HG02610 (cell line): ENCODE measurements around the gene SLC18B1.
"Not testable (repeated sequence)": the region's sequence is repeated elsewhere in the genome, so short reads cannot be mapped to it uniquely, and the experiment has no call there.

Experiments
- ATAC-seq: cut with Tn5 transposase; IDR thresholded peaks from one replicate; pipeline ENCODE4 v1.9.1; 2021; ENCODE audit warnings: mild to moderate bottlenecking, moderate library complexity; ENCODE audit not compliant: unreplicated experiment

SLC18B1 gene

GRCh38 chr6:132800656-132801055 is 2.2 kb upstream of the SLC18B1 start:
- ATAC-seq: no peak

DNA sequence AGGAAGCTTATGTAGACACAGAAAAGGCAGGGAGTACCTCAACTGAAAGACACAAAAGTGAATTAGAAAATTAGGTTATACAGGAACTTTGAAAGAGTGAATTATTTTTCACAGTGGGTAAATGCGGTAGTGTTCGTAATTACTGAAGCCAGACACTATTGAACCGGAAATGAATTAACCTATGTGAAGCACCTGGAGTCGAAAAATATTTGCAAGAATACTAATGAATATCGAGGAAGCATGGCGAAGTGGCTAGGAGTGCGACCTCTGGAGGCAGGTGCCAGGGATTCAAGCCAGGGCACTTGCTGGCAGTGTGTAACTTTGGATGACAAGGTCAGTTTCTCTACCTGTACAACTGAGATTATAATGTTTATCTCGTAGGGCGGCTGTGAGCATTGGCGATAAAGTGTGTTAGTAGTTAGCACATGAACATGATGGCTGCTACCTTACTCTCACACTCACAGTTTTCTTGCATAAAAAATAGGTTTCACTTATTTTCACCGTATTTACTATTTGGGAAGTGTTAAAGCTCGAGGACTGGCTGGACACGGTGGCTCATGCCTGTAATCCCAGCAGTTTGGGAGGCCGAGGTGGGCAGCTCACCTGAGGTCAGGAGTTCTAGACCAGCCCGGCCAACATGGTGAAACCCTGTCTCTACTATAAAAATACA is 567 bp upstream of the SLC18B1 start:
- ATAC-seq: peak; percentile 91

GRCh38 chr6:132795461-132795860 is 3.0 kb downstream of the SLC18B1 start:
- no peak for ATAC-seq

DNA sequence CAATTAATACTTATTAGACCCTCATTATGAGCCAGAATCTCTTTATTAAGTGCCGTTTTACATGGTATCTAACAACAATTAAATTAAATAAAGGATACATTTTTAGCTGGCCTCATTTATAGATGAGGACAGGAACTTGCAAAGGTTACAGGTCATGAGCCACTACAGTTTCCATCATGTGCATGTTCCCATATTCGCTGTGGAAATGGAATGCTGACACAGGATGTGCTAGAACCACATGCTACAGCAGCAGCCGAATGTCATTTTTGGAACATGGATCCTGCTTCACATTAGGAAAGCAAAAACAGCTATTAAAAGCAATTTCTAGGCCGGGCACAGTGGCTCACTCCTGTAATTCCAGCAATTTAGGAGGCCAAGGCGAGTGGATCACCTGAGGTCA is 5.9 kb downstream of the SLC18B1 start:
- no peak for ATAC-seq

GRCh38 chr6:132790450-132790849 is 8.0 kb downstream of the SLC18B1 start:
- ATAC-seq: no peak

DNA sequence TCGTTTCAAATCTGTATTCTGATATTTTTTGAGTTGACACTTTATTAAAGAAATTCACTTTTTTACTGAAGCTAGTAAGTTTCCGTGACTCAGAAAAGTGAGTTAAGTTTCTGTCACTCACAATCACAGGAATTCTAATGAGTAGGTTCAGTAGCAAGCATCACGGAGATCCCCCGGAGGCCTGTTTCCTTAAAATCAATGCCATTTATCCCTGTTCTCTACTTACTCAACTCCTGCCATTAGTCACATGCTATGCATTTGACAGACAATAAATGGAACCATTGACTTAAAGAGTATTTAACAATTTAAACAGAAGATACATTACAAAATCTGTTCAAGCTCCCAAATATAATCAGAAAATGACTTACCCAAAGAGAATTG is 9.1 kb downstream of the SLC18B1 start:
- no peak for ATAC-seq

DNA sequence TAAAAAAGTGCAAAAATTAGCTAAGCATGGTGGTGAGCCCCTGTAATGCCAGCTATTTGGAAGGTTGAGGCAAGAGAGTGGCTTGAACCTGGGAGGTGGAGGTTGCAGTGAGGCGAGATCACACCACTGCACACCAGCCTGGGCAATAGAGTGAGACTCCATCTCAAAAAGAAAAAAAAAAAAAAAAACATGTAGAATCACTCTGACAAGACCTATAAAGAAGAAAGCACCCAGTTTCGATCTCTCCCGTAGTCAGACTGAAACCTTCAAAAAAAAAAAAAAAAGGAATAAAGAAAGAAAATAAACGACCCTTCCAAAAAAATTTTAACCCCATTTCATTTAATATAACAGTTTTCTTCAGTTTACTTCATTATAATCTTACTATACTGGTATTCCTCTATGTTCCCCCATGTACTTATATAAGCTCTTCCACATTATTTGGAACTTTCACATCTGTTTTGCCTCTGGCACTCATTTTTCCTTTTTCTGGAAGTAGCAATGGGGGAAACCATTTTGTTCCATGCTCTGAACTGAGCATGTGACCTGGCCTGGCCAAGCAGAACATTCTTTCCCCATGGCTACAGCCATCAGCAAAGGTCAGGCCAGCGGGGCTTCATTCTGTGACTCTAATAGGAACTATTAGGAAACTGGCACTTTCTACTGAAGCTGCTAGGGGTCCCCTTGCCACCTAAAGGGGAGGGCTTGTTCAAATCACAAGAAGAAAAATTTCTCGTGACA is 9.6 kb downstream of the SLC18B1 start:
- no peak for ATAC-seq

GRCh38 chr6:132785936-132786335 is 12.5 kb downstream of the SLC18B1 start:
- no peak for ATAC-seq

DNA sequence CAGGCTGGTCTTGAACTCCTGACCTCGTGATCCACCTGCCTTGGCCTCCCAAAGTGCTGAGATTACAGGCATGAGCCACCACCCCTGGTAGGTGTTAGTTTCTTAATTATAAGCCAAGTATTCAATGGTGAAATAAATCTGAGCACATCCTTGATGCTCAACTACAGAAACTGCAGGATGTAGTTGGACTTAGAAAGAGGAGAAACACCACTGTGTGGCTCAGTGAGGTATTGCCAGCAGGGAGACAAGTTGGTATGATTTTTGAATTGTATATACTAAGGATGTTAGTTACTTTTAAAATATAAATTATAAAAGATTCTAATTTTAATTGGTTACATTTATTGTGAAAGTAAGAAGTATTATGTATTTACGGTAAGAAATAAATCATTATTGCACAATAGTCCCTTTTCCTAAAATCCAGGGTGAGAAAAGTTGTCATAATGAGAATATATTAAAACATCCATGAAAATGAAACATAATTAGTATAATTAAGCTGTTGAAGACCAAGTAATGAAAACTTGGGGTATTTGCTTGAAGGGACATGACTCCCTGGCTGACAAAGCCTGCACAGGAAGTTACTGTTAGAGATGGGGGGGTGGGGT is 17.6 kb downstream of the SLC18B1 start:
- ATAC-seq: no peak

DNA sequence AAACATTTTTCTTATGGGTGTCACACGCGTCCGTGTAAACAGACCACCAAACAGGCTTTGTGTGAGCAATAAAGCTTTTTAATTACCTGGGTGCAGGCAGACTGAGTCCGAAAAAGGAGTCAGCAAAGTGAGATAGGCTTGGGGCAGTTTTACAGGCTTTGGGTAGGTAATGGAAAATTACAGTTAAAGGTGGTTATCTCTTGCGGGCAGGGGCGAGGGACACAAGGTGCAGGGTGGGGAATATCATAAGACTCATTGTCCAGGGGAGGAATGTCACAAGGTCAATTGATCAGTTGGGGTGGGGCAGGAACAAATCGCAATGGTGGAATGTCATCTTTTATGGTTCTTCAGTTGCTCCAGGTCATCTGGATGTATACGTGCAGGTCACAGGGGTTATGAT is 20.6 kb downstream of the SLC18B1 start:
- not testable (repeated sequence) for ATAC-seq

DNA sequence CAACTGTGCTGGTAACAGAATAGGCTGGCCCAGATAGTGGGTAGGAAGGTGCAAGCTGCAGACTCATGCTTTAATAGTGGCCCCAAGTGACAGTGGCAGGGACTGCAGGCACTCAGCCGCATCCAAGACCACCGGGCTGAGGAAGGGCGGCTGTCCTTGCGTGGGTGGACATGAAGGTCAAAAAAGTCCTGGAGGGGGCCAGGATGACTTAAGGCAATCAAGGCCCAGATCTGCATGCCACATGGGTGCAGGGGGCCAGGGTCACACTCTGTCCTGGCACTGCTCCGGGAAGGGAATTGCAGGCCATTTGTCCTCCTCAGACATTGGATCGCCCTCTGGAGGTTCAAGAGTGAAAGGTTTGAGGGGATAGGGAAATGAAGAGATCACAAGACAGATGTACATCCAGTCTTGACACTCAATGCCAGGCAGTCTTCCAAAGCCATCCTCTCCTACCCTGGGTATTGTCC is 30.4 kb downstream of the SLC18B1 start:
- peak; percentile 64 for ATAC-seq

DNA sequence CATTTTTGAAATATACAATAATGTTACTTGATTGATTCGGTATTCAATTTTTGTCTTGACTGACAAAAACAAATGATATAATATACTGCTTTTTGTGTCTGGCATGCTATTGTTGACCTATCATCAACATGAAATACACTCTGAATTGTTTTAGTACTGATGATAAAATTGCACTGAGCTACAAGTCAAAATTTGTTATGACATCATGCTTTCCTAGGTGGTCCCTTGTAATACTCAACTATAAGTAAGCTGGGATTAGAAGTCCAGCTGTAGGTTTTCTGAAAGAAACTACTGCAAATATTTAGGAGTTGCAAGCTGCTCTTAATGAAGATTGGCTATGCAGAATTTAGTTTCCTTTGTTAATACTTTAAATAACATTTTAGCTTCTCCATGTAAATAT is 32.9 kb downstream of the SLC18B1 start:
- ATAC-seq: no peak

DNA sequence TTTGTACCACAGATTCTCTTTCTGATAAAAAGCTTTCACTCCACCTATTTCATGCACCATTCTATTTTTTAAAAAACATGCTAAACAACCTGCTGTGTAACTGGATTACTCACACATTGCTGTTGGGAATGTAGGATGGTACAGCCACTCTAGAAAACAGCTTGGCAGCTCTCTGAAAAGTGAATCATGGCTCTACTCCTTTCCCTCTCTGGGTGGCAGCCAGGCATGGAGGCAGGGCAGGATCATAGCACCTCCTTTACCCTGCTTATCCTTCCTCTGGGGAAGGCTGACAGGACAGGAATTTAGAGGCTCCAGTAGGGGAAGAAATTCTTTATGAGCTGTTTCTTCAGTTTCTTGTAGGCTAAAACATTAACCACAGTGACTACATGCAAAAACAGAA is 34.1 kb downstream of the SLC18B1 start:
- no peak for ATAC-seq

DNA sequence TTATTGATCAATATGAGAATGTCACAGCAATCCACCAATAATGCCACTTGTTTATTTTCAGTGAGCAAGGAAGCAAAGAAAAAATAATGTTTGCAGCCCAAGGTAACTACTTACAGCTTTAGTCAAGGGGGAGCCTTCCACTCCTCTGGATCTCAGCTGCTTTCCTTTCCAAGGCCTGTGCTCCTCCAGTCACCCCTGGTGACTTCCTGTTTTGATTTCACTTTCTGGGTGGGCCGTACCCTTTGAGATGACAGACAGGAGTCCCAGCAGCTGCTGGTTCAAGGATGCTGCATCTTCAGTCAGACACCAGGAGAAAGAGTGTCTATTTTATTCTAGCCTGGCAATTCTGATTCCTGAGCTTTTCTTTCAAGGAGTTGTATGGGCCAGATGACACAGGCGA is 35.2 kb downstream of the SLC18B1 start:
- peak; percentile 97 for ATAC-seq

DNA sequence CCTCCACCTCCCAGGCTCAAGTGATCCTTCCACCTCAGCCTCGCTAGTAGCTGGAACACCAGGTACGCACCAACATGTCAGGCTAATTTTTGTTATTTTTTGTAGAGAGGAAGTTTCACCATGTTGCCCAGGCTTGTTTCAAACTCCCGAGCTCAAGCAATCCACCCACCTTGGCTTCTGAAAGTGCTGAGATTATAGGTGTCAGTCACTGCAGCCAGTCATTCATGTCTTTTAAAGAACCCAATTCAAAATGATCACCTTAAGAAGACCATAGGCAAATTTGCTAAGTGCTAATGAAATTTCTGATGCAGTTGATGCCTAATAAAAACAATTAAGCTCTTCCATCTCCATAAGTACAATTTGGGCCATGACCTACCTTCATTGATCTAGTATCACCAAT is 38.2 kb downstream of the SLC18B1 start:
- peak; percentile 30 for ATAC-seq

DNA sequence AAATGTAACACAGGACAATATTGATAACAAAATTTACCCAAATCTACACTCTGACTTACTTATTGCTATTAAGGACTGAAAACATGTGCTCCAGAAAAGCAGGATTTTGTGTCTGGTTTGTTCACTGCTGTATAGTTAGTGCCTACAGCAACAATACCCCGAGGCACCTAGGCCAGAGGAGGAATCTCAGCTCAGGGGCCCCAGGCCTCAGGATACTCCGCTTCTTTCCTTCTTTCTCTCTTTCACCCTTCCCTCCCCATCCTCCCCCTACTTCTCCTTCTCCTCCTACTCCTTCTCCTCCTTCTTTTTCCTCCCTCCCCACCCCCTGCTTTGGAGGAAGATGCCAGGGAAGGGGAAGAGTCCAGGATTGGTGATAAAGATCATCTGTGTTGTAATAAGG is 39.7 kb downstream of the SLC18B1 start:
- ATAC-seq: no peak

DNA sequence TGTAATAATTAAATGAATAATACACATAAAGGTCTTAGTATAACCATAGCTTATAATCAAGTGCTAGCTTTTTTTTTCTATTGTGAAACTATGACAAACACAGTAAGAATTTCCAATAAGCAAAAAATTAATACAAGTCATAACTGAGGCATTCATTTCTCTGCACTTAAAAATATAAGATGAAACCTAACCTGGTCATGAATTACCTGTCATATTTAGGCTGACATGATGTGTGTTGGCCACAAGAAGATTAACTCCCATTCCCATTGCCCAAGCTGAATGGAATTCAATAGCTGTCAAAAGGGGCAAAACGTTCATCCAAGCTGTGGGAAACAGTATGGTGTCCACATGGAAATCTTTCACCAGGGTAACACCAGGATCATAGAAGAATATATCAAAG is 46.2 kb downstream of the SLC18B1 start:
- ATAC-seq: no peak

DNA sequence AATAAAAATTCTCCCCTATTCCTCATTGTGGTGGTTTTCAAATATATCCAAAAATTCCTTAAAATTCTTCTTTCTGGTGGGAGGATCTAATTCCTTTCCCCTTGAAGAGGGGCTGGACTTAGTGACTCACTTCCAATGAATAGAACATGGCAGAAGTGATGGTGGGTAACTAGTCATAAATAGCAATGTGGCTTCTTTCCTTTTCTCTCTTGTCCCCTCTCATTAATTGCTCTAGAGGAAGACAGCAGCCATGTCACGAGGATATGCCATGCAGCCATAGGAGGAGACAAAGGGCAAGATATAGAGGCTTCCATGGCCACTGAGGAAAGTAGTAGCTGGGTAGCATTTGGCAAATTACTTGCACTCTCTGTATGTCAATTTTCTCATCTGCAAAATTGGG is 46.6 kb downstream of the SLC18B1 start:
- no peak for ATAC-seq

- ATAC-seq: peak; percentile 32
These were observed 47.1 kb downstream of the SLC18B1 start for GRCh38 chr6:132751306-132751705.

- peak; percentile 88 for ATAC-seq
These were observed 47.8 kb downstream of the SLC18B1 start for GRCh38 chr6:132750455-132751248.

DNA sequence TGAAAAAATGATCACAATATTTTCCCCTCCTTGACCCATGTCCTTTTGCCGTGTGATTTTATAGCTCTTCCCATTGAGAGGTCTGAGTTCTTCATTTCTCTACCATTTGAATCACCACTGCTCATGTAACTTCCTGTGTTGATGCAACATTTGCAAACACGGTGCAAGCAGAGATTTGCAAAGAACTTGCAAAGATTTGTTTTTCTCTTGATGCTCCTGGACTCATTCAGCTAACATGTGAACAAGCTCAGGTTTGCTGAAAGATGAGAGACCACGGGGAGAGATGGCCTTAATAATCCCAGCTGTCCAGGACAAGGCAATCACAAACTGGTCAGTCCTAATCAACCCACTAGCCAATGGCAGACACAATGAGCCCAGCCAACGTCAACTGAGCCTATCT is 49.3 kb downstream of the SLC18B1 start:
- no peak for ATAC-seq
